PC-9 (cell line): ENCODE measurements around the gene TOM1L2. TPM values are rescaled to one million over a fixed set of nuclear protein-coding genes. Genes with fewer than 3 reads are reported as not detected.

Experiments
- BruUV-seq: library from RNA; stranded (reverse); fragments of 400-500 nt; replicated peaks from 2 replicates; lab custom pipeline; 2021; lab: Mats Ljungman, UMichigan
- CTCF ChIA-PET: fragments of 300-600 bp; sonication (Branson Sonifier 250); formaldehyde crosslinking; loops from one replicate; lab custom pipeline; 2022; ENCODE audit warnings: antibody characterized with exemption; lab: Charles Lee
- POLR2A ChIA-PET: fragments of 300-600 bp; sonication (Branson Sonifier 250); formaldehyde crosslinking; loops from one replicate; lab custom pipeline; 2022; ENCODE audit warnings: antibody characterized with exemption; ENCODE audit not compliant: unreplicated experiment; lab: Charles Lee
- DNase-seq, 2 experiments: peaks; one replicate each; pipeline versions ENCODE4 v3.0.0 to v3.0.0-alpha.2; 2015 to 2022; ENCODE audit warnings: mixed read lengths in 1 of 2
- H2AFZ ChIP-seq: fragments of 200-600 bp; sonication (generic); 2 replicates; pipeline ENCODE4 v1.8.1; 2017; ENCODE audit warnings: antibody characterized with exemption
- H3F3A ChIP-seq: fragments of 200-600 bp; sonication (generic); 2 replicates; pipeline ENCODE4 v1.8.1; 2017; ENCODE audit warnings: antibody characterized with exemption, mild to moderate bottlenecking, low read depth; ENCODE audit not compliant: insufficient read depth
- H3K27ac ChIP-seq: fragments of 200-600 bp; sonication (generic); 2 replicates; pipeline ENCODE4 v1.6.1; 2016; ENCODE audit warnings: mixed run types
- H3K27me3 ChIP-seq: fragments of 200-600 bp; sonication (generic); 2 replicates; pipeline ENCODE4 v1.6.1; 2016; ENCODE audit warnings: low read depth, mixed run types; ENCODE audit not compliant: insufficient read depth
- H3K36me3 ChIP-seq: fragments of 200-600 bp; sonication (generic); 2 replicates; pipeline ENCODE4 v1.6.1; 2016; ENCODE audit warnings: low read depth, mixed run types
- H3K4me1 ChIP-seq: fragments of 200-600 bp; sonication (generic); replicated peaks from 2 replicates; pipeline ENCODE4 v1.6.1; 2016; ENCODE audit warnings: mixed run types; ENCODE audit not compliant: insufficient read depth
- H3K4me2 ChIP-seq: fragments of 200-600 bp; sonication (generic); 2 replicates; pipeline ENCODE4 v1.6.1; 2017; ENCODE audit warnings: mixed run types
- H3K4me3 ChIP-seq: fragments of 200-600 bp; sonication (generic); 2 replicates; pipeline ENCODE4 v1.6.1; 2016; ENCODE audit warnings: mixed run types
- H3K79me2 ChIP-seq: fragments of 200-600 bp; sonication (generic); 2 replicates; pipeline ENCODE4 v1.6.1; 2017; ENCODE audit warnings: low read depth, mixed run types
- H3K9me2 ChIP-seq: fragments of 200-600 bp; sonication (generic); 2 replicates; pipeline ENCODE4 v1.8.1; 2017; ENCODE audit warnings: mild to moderate bottlenecking; ENCODE audit not compliant: insufficient read depth
- H3K9me3 ChIP-seq: fragments of 200-600 bp; sonication (generic); 2 replicates; pipeline ENCODE4 v1.8.1; 2016; ENCODE audit warnings: low read depth; ENCODE audit not compliant: insufficient read depth
- H4K20me1 ChIP-seq: fragments of 200-600 bp; sonication (generic); 2 replicates; pipeline ENCODE4 v1.8.1; 2017; ENCODE audit not compliant: insufficient read depth
- CTCF ChIP-seq: fragments of 200-600 bp; sonication (generic); conservative IDR thresholded peaks from 2 replicates; pipeline ENCODE4 v1.6.1; 2017; ENCODE audit warnings: mixed run types, antibody characterized with exemption, mild to moderate bottlenecking, moderate library complexity
- EZH2 ChIP-seq: fragments of 200-600 bp; sonication (generic); IDR thresholded peaks from 2 replicates; pipeline ENCODE4 v1.8.0; 2017; ENCODE audit warnings: antibody characterized with exemption, low read depth
- intact Hi-C: fragments of 100-400 bp; cut with micrococcal nuclease; formaldehyde crosslinking; loops from one replicate; pipeline ENCODE4 v1.10.0; 2022; ENCODE audit not compliant: unreplicated experiment
- total RNA-seq: library from RNA; stranded (reverse); gene quantifications from 2 replicates; pipeline ENCODE4 v1.2.3, GENCODE V29; 2021

TOM1L2 gene
- total RNA-seq, 1 experiment from 2014 or later: 68.5 TPM

DNA sequence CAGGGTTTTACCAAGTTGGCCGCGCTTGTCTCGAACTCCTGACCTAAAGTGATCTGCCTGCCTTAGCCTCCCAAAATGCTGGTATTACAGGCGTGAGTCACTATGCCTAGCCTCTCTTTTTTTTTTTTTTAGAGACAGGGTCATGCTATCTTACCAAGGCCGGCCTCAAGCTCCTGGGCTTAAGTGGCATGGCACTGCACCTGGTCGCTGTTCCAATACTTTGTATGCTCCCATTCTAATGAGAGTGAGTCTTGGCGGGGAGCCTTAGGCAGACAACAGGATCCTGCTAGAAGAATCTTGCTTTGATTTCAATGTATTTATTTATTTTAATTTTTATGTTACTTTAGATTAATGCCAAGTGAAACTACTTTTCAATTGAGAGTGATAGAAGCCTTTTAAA, 21.9 kb downstream of the TOM1L2 start:
- ChIA-PET CTCF (no interaction called here), POLR2A (no interaction called here)
- intact Hi-C loops: no loop called here
- Histone ChIP-seq H3K27ac (no peak overlapping the region), H3K4me2 (no peak overlapping the region), H2AFZ (no peak overlapping the region), H3K27me3 (no peaks in the 10 kb centered on the region), H4K20me1 (no peaks in the 10 kb centered on the region; the same call in 1 of the 2 replicates), H3K36me3 (no peaks in the 10 kb centered on the region), H3K9me3 (no peaks in the 10 kb centered on the region), H3F3A (peaks cover 13% of the 10 kb centered on the region), H3K79me2 (peaks cover 38% of the 10 kb centered on the region), H3K9me2 (no peaks in the 10 kb centered on the region), H3K4me1 (peaks cover 27% of the 10 kb centered on the region), H3K4me3 (no peak overlapping the region)
- no peak for TF ChIP-seq EZH2
- TF ChIP-seq CTCF: no peak
- no TSS peak for BruUV-seq
- DNase-seq: no peak

GRCh38 chr17:17947966-17948365, 24.2 kb downstream of the TOM1L2 start:
- Histone ChIP-seq H3K79me2 (peaks cover 42% of the 10 kb centered on the region), H3K27me3 (no peaks in the 10 kb centered on the region), H3K9me2 (no peaks in the 10 kb centered on the region), H3K4me2 (peak overlapping the region; percentile 41; the same call in 1 of the 2 replicates), H3K4me3 (no peak overlapping the region), H3F3A (peaks cover 24% of the 10 kb centered on the region), H3K9me3 (no peaks in the 10 kb centered on the region), H3K36me3 (no peaks in the 10 kb centered on the region), H3K27ac (peak overlapping the region; percentile 45), H4K20me1 (no peaks in the 10 kb centered on the region; the same call in 1 of the 2 replicates), H3K4me1 (peaks cover 45% of the 10 kb centered on the region), H2AFZ (no peak overlapping the region)
- TF ChIP-seq CTCF: no peak
- no peak for TF ChIP-seq EZH2
- BruUV-seq: no TSS peak
- peak in 1 of 2 experiments; percentile 77 for DNase-seq
- ChIA-PET CTCF (no interaction called here), POLR2A (no interaction called here)
- intact Hi-C loops: no loop called here

DNA sequence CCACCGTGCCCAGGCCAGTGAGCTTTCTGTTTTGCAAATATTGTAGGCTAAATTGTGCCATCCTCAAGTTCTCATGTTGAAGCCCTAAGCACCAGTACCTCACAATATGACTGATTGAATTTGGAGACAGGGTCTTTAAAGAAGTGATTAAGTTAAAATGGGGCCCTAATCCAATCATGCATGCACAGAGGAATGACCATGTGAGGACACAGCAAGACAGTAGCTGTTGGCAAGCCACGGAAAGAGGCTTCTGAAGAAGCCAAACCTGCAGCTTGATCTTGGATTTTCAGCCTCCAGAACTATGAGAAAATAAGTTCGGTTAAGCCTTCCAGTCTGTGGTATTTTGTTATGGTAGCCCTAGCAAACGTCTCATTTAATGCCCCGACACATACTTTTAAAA, 24.9 kb downstream of the TOM1L2 start:
- intact Hi-C loops: no loop called here
- H3K4me2 ChIP-seq: 0 out of 2 replicates have a peak overlapping the region, but pooled peaks have one; percentile 41
- peaks cover 52% of the 10 kb centered on the region for H3K4me1 ChIP-seq
- no peak overlapping the region for H2AFZ ChIP-seq
- BruUV-seq: no TSS peak
- H4K20me1 ChIP-seq: no peaks in the 10 kb centered on the region; the same call in 1 of the 2 replicates
- H3K36me3 ChIP-seq: no peaks in the 10 kb centered on the region
- no peak for DNase-seq
- ChIA-PET POLR2A (interaction anchor here (1.0 kb wide), 1 partner anchor 230 kb away, joined by 4 read pairs; no protein-coding TSS in a partner anchor), CTCF (interaction anchor here (0.6 to 1.0 kb wide), 2 partner anchors 26 to 417 kb away, joined by 3 read pairs; no protein-coding TSS in a partner anchor)
- H3K4me3 ChIP-seq: no peak overlapping the region
- H3F3A ChIP-seq: peaks cover 28% of the 10 kb centered on the region
- H3K9me3 ChIP-seq: no peaks in the 10 kb centered on the region
- TF ChIP-seq CTCF: no peak
- TF ChIP-seq EZH2: no peak
- no peaks in the 10 kb centered on the region for H3K9me2 ChIP-seq
- H3K27me3 ChIP-seq: no peaks in the 10 kb centered on the region
- peak overlapping the region; percentile 45 for H3K27ac ChIP-seq
- peaks cover 38% of the 10 kb centered on the region for H3K79me2 ChIP-seq
